ENCODE data around the gene PRRT4.

The PRRT4 gene

GRCh38 chr7:128373606-128374005 lies 12.1 kb upstream of the PRRT4 start:
- DNase-seq: no peak

GRCh38 chr7:128370491-128370890 lies 9.0 kb upstream of the PRRT4 start:
- no peak for DNase-seq

GRCh38 chr7:128366986-128367385 lies 5.5 kb upstream of the PRRT4 start:
- DNase-seq: no peak

- DNase-seq: no peak
Measured at GRCh38 chr7:128366300-128366699, 4.8 kb upstream of the PRRT4 start.

- DNase-seq: no peak
Measured at GRCh38 chr7:128365432-128365831, 3.9 kb upstream of the PRRT4 start.

- DNase-seq: no peak
Measured at GRCh38 chr7:128364166-128364870, 2.8 kb upstream of the PRRT4 start.

- no peak for DNase-seq
Measured at GRCh38 chr7:128363261-128363721, 1.8 kb upstream of the PRRT4 start.

- DNase-seq: no peak
Measured at GRCh38 chr7:128362670-128363069, 1.2 kb upstream of the PRRT4 start.

GRCh38 chr7:128360359-128360678 lies 1.2 kb downstream of the PRRT4 start:
- DNase-seq: no peak

GRCh38 chr7:128359939-128360338 lies 1.6 kb downstream of the PRRT4 start:
- no peak for DNase-seq

GRCh38 chr7:128359336-128359735 lies 2.2 kb downstream of the PRRT4 start:
- DNase-seq: no peak

GRCh38 chr7:128358233-128358632 lies 3.3 kb downstream of the PRRT4 start:
- no peak for DNase-seq

- no peak for DNase-seq
Measured at GRCh38 chr7:128357217-128357613, 4.3 kb downstream of the PRRT4 start.

GRCh38 chr7:128356546-128357216 lies 4.8 kb downstream of the PRRT4 start:
- no peak for DNase-seq

GRCh38 chr7:128353610-128354009 lies 7.9 kb downstream of the PRRT4 start:
- DNase-seq: no peak

GRCh38 chr7:128353189-128353588 lies 8.3 kb downstream of the PRRT4 start:
- no peak for DNase-seq

- DNase-seq: no peak
Measured at GRCh38 chr7:128352636-128353035, 8.9 kb downstream of the PRRT4 start.

- peak; percentile 19 for DNase-seq
Measured at GRCh38 chr7:128352153-128352537, 9.3 kb downstream of the PRRT4 start.

GRCh38 chr7:128351296-128352152 lies 10.0 kb downstream of the PRRT4 start:
- no peak for DNase-seq

GRCh38 chr7:128350708-128351295 lies 10.7 kb downstream of the PRRT4 start:
- DNase-seq: no peak

GRCh38 chr7:128349466-128349825 lies 12.0 kb downstream of the PRRT4 start:
- DNase-seq: no peak

- DNase-seq: peak; percentile 49
Measured at GRCh38 chr7:128347647-128348097, 13.8 kb downstream of the PRRT4 start.

GRCh38 chr7:128344431-128344774 lies 17.1 kb downstream of the PRRT4 start:
- DNase-seq: no peak

Data from stimulated activated CD4-positive, alpha-beta T cell treated with anti-CD3 and anti-CD28 coated beads, Interleukin-1b, Interleukin-23, amount 100 ng/mL, for 48 hours (primary cell).